ENCODE data around the gene KHDRBS1.

KHDRBS1 gene

DNA sequence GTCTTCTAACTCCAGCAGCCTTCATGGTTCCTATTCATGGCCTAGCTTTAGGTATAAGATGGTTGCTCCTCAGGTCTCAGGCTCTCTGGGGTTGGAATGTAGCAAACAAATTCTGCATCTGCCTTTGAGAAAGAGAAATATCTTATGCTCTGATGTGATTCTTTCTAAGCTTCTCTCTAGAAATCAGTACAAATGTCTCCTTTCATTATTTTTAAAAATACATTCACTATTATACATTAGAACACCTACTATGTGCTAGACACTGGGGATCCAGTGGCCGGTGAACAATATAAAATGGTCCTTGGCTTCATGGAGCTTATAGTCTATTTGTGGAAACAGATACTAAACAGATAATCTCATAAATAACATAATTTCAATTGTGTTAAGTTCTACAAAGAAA lies 42.9 kb downstream of the KHDRBS1 start:
- TF ChIP-seq RAD21 (IDR thresholded peaks at IDR 0.05; ENCODE audit: low read depth), result no peak
- TF ChIP-seq, protein P1, sequence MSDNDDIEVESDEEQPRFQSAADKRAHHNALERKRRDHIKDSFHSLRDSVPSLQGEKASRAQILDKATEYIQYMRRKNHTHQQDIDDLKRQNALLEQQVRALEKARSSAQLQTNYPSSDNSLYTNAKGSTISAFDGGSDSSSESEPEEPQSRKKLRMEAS (IDR thresholded peaks at IDR 0.05), result no peak

DNA sequence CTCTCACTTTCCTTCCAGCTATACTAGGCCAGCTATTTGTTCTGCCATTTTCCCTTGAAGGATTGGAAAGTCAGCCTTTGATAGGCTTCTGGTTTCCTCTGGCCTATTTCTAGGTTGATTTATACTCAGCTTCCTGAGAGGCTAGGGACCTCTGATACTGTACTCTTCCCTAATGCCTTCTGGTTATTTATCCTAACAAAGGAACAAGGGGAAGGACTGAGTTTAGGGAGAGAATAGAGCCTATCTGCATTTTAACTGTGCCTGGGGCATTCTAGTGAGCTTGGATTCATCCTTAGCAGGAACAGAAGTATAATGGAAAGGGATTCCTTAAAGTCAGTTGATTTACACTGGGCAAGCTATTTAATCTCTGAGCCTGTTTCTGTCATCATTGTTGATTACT lies 47.2 kb downstream of the KHDRBS1 start:
- TF ChIP-seq TCF12 (IDR thresholded peaks at IDR 0.05; ENCODE audit: low read depth) (no peak), EP300 (IDR thresholded peaks at IDR 0.05; ENCODE audit: borderline replicate concordance) (no peak), CEBPB (IDR thresholded peaks at IDR 0.05) (no peak), NFIC (IDR thresholded peaks at IDR 0.05) (no peak), YY1 (IDR thresholded peaks at IDR 0.05; ENCODE audit: low read depth) (no peak), CREB1 (IDR thresholded peaks at IDR 0.05; ENCODE audit: low read depth) (no peak), RAD21 (IDR thresholded peaks at IDR 0.05; ENCODE audit: low read depth) (no peak)
- TF ChIP-seq, protein P2, sequence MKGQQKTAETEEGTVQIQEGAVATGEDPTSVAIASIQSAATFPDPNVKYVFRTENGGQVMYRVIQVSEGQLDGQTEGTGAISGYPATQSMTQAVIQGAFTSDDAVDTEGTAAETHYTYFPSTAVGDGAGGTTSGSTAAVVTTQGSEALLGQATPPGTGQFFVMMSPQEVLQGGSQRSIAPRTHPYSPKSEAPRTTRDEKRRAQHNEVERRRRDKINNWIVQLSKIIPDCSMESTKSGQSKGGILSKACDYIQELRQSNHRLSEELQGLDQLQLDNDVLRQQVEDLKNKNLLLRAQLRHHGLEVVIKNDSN (IDR thresholded peaks at IDR 0.05), result no peak
- TF ChIP-seq, protein P1 (IDR thresholded peaks at IDR 0.05), result no peak

DNA sequence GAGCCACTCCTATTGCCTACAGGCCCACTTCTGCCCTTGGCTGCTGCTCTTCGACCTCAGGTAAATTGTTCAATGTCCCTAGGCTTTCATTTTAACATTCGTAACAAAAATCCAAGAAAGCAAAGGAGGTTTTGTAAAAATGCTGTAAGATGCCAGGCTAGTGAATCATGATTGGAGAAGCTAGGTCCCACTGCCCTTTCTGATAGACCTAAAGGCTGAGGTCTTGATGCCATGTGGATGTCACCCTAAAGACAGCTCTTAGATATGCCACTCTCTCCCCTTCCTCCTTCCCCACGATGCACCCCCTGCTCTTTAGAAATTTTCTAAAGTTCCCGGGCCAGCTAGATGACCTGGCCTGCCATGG lies 49.2 kb downstream of the KHDRBS1 start:
- TF ChIP-seq, protein P2 (IDR thresholded peaks at IDR 0.05), result no peak
- TF ChIP-seq CREB1 (IDR thresholded peaks at IDR 0.05; ENCODE audit: low read depth), result no peak
- TF ChIP-seq TAF1 (IDR thresholded peaks at IDR 0.05; ENCODE audit: low read depth), result no peak
- no peak for TF ChIP-seq TCF12 (IDR thresholded peaks at IDR 0.05; ENCODE audit: low read depth)
- TF ChIP-seq RAD21 (IDR thresholded peaks at IDR 0.05; ENCODE audit: low read depth), result no peak
- TF ChIP-seq, protein P1 (IDR thresholded peaks at IDR 0.05), result no peak
- TF ChIP-seq YY1 (IDR thresholded peaks at IDR 0.05; ENCODE audit: low read depth), result no peak
- no peak for TF ChIP-seq EP300 (IDR thresholded peaks at IDR 0.05; ENCODE audit: borderline replicate concordance)
- TF ChIP-seq, protein P3, sequence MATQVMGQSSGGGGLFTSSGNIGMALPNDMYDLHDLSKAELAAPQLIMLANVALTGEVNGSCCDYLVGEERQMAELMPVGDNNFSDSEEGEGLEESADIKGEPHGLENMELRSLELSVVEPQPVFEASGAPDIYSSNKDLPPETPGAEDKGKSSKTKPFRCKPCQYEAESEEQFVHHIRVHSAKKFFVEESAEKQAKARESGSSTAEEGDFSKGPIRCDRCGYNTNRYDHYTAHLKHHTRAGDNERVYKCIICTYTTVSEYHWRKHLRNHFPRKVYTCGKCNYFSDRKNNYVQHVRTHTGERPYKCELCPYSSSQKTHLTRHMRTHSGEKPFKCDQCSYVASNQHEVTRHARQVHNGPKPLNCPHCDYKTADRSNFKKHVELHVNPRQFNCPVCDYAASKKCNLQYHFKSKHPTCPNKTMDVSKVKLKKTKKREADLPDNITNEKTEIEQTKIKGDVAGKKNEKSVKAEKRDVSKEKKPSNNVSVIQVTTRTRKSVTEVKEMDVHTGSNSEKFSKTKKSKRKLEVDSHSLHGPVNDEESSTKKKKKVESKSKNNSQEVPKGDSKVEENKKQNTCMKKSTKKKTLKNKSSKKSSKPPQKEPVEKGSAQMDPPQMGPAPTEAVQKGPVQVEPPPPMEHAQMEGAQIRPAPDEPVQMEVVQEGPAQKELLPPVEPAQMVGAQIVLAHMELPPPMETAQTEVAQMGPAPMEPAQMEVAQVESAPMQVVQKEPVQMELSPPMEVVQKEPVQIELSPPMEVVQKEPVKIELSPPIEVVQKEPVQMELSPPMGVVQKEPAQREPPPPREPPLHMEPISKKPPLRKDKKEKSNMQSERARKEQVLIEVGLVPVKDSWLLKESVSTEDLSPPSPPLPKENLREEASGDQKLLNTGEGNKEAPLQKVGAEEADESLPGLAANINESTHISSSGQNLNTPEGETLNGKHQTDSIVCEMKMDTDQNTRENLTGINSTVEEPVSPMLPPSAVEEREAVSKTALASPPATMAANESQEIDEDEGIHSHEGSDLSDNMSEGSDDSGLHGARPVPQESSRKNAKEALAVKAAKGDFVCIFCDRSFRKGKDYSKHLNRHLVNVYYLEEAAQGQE (IDR thresholded peaks at IDR 0.05; ENCODE audit: low read depth), result no peak
- no peak for TF ChIP-seq ZBTB7A (IDR thresholded peaks at IDR 0.05; ENCODE audit: low read depth)
- no peak for TF ChIP-seq EGR1 (IDR thresholded peaks at IDR 0.05)
- no peak for TF ChIP-seq NFIC (IDR thresholded peaks at IDR 0.05)
- no peak for TF ChIP-seq CEBPB (IDR thresholded peaks at IDR 0.05)
- no peak for TF ChIP-seq TEAD4 (IDR thresholded peaks at IDR 0.05)
- TF ChIP-seq FOXM1 (IDR thresholded peaks at IDR 0.05; ENCODE audit: borderline replicate concordance, low read depth), result no peak

DNA sequence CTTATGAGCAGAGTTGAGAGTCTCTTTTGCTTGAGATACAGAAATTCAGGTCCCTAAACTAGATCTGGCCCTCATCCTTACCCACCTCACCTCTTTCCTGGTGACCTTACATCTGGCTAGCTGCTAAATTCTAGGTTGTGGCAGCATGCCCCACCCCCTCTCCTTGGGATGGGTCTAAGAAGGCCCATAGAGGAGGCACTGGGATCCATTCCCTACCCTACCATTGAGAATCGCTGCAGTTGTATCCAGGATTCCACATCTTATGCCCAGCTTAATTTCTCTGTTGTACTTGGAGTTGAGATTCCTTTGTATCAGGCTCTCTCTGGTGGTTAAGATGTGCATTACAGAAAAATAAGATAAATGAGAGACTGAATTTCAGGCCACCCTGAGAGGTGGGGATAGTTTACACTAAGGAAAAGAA lies 49.6 kb downstream of the KHDRBS1 start:
- TF ChIP-seq, protein P2 (IDR thresholded peaks at IDR 0.05), result no peak
- TF ChIP-seq FOXM1 (IDR thresholded peaks at IDR 0.05; ENCODE audit: borderline replicate concordance, low read depth), result no peak
- peak; percentile 41 for TF ChIP-seq RAD21 (IDR thresholded peaks at IDR 0.05; ENCODE audit: low read depth)

DNA sequence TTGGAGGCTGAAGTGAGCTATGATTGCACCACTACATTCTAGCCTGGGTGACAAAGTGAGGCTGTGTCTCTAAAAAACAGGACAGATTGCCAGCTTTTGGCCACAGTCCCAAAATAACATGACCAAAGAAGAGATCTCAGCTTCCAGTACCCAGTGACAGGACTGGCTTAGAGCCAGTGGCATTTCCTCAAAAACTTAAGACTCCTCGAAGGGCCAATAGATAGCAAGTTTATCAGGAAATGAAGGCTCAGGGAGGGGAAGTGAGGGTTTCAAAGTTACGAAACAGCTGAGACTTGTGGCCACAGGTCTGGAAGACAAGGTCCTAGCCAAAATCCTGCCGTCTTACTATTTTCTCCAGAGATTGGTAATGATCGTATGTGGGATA lies 52.8 kb downstream of the KHDRBS1 start:
- TF ChIP-seq, protein P3 (IDR thresholded peaks at IDR 0.05; ENCODE audit: low read depth), result no peak
- TF ChIP-seq, protein P1 (IDR thresholded peaks at IDR 0.05), result no peak
- TF ChIP-seq TEAD4 (IDR thresholded peaks at IDR 0.05) (0 out of 2 replicates have a peak, but pooled peaks have one; percentile 7), NFIC (IDR thresholded peaks at IDR 0.05) (peak; percentile 60), TAF1 (IDR thresholded peaks at IDR 0.05; ENCODE audit: low read depth) (no peak), FOXM1 (IDR thresholded peaks at IDR 0.05; ENCODE audit: borderline replicate concordance, low read depth) (no peak)

DNA sequence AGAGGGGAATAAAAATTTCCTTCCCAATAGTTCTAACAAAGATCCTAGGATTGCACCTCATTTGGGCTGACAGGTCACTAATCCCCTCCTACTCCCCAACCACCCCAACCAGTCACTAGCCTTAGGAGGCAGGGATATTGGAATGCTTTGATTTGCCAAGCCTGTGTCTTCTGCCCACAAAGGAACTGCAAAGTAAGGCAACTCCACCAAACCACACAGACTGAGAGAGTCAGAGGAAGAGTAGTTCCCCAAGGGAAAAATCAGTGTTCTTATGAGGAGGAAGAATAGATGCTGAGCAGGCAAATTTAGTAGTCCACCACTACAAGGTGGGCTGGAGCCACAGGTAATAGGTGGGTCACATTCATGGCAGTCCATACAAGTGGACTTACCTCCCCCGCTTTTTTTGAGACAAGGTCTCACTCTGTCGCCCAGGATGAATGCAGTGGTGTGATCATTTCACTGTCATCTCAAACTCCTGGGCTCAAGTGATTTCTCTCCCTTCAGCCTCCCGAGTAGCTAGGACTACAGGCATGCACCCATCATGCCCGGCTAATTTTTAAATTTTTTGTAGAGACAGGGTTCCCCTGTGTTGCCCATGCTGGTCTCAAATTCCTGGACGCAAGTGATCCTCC lies 55.4 kb downstream of the KHDRBS1 start:
- TF ChIP-seq EGR1 (IDR thresholded peaks at IDR 0.05) (no peak), TAF1 (IDR thresholded peaks at IDR 0.05; ENCODE audit: low read depth) (no peak), FOXM1 (IDR thresholded peaks at IDR 0.05; ENCODE audit: borderline replicate concordance, low read depth) (no peak), RAD21 (IDR thresholded peaks at IDR 0.05; ENCODE audit: low read depth) (no peak), EP300 (IDR thresholded peaks at IDR 0.05; ENCODE audit: borderline replicate concordance) (no peak), CREB1 (IDR thresholded peaks at IDR 0.05; ENCODE audit: low read depth) (no peak), NFIC (IDR thresholded peaks at IDR 0.05) (no peak), TCF12 (IDR thresholded peaks at IDR 0.05; ENCODE audit: low read depth) (no peak), ZBTB7A (IDR thresholded peaks at IDR 0.05; ENCODE audit: low read depth) (no peak), TEAD4 (IDR thresholded peaks at IDR 0.05) (no peak), YY1 (IDR thresholded peaks at IDR 0.05; ENCODE audit: low read depth) (no peak), CEBPB (IDR thresholded peaks at IDR 0.05) (no peak)
- TF ChIP-seq, protein P1 (IDR thresholded peaks at IDR 0.05), result no peak
- TF ChIP-seq, protein P3 (IDR thresholded peaks at IDR 0.05; ENCODE audit: low read depth), result no peak
- TF ChIP-seq, protein P2 (IDR thresholded peaks at IDR 0.05), result no peak
